GM23248 (cell line): ENCODE results near the gene PAF1.

Source experiments
- EZH2 ChIP-seq: fragments of 200-600 bp; sonication (generic); IDR thresholded peaks from 2 replicates; pipeline ENCODE4 v1.6.1; 2018; ENCODE audit warnings: antibody characterized with exemption, mild to moderate bottlenecking; ENCODE audit not compliant: insufficient read depth, poor library complexity, severe bottlenecking
- EZH2phosphoT487 ChIP-seq: fragments of 200-600 bp; sonication (generic); IDR thresholded peaks from 2 replicates; pipeline ENCODE4 v1.6.1; 2018; ENCODE audit warnings: antibody characterized with exemption, moderate library complexity, mild to moderate bottlenecking, low read depth; ENCODE audit not compliant: insufficient read depth

DNA sequence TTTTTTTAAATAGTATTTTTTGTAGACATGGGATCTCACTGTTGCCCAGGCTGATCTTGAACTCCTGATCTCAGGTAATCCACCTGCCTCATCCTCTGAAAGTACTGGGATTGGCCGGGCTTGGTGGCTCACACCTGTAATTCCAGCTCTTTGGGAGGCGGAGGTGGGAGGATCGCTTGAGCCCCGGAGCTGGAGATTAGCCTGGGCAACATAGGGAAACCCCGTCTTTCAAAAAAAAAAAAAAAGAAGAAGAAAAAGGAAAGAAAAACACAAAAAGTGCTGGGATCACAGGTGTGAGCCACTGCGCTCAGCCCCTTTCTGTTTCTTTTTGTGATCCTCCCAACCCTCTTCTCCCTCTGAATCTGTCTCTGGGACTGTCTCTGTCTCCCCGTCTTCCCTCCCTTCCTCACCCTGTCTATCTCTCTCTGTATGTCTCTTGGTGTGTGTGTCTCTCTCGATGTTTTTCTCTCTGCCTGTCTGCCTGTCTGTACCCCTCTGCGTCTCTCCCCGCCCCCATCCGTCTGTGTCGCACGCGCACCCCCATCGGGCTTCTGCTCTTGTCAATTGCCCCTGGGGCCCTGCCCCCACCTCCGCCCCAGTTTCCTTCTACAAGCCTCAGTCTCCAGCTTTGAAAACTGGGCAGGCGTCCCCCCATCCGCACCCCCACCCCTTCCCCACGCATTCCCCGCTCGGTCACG is 15.2 kb upstream of the PAF1 start:
- TF ChIP-seq EZH2 (no peak), EZH2phosphoT487 (no peak)
